ENCODE results near the gene TRAPPC14.

DNA sequence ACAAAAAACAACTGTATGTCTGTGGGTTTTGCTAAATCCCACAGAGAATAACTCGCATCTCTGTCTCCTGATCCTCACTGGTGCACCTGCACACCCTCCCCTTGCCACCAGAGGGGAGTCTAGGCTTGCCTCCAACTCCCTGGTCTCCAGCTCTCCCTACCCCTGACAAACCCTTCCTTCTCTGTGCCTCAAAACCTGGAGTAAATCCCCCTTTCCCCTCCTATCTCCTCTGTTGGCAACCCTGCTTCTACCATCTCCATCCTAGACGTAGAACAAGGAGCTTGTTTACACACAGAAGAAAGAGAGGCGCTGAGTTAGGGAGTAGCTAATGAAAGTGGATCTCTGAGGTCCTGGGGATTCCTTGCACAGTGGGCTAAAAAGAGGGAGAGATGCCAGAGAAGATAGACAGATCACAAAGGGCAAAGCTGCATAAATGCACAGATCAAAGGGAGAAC is 25.8 kb downstream of the TRAPPC14 start:
- TF ChIP-seq EZH2 (IDR thresholded peaks at IDR 0.05; ENCODE audit: insufficient read depth, poor library complexity, severe bottlenecking) = no peak
- TF ChIP-seq EZH2phosphoT487 (IDR thresholded peaks at IDR 0.05; ENCODE audit: insufficient read depth, low read depth) = no peak

All from GM23248 (cell line).